Retinal pigment epithelial cell (primary cell): ENCODE measurements around the gene CORO7.
"Not testable (repeated sequence)": the region's sequence is repeated elsewhere in the genome, so short reads cannot be mapped to it uniquely, and the experiment has no call there.

Experiments used
- DNase-seq: peaks from one replicate; pipeline ENCODE4 v3.0.0-alpha.2; 2010; ENCODE audit warnings: low read depth
- H3K4me3 ChIP-seq: 2 replicates; pipeline ENCODE4 v1.5.1; 2011; ENCODE audit warnings: mild to moderate bottlenecking, low read length, control low read depth, moderate library complexity
- TF ChIP-seq, protein P1 (sequence below): conservative IDR thresholded peaks from 2 replicates; pipeline ENCODE4 v1.5.1; 2011; ENCODE audit warnings: low read depth, low read length, control low read depth, inconsistent platforms

Gene CORO7

DNA sequence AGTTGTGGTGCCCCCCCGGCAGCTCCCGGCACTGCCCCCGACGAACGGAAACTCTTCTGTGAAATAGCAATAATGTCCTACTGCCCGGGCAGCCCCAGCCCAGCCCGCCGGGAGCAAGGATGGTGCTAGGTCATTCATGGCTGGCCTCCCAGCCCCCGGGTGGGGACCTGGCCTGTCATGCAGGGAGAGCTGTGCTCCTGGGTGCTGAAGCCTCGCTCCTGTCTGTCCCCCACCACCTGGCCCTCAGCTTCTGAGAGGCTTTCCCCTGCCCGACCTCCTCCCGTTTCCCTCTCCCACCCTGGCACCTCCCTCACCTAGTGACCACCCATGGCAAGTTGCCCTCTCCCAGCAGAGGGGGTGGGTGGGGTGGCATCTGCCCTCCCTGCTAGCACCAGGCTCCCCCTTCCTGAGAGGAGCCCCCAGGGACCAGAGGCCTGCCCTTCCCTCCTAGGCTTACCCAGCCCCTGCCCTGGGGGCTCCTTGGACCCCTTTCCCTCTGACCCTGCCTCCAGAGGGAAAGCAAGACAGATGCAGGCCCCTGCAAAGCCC, 78.8 kb downstream of the CORO7 start:
- DNase-seq: no peak
- TF ChIP-seq, protein P1, sequence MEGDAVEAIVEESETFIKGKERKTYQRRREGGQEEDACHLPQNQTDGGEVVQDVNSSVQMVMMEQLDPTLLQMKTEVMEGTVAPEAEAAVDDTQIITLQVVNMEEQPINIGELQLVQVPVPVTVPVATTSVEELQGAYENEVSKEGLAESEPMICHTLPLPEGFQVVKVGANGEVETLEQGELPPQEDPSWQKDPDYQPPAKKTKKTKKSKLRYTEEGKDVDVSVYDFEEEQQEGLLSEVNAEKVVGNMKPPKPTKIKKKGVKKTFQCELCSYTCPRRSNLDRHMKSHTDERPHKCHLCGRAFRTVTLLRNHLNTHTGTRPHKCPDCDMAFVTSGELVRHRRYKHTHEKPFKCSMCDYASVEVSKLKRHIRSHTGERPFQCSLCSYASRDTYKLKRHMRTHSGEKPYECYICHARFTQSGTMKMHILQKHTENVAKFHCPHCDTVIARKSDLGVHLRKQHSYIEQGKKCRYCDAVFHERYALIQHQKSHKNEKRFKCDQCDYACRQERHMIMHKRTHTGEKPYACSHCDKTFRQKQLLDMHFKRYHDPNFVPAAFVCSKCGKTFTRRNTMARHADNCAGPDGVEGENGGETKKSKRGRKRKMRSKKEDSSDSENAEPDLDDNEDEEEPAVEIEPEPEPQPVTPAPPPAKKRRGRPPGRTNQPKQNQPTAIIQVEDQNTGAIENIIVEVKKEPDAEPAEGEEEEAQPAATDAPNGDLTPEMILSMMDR: no peak
- no peak overlapping the region for H3K4me3 ChIP-seq

DNA sequence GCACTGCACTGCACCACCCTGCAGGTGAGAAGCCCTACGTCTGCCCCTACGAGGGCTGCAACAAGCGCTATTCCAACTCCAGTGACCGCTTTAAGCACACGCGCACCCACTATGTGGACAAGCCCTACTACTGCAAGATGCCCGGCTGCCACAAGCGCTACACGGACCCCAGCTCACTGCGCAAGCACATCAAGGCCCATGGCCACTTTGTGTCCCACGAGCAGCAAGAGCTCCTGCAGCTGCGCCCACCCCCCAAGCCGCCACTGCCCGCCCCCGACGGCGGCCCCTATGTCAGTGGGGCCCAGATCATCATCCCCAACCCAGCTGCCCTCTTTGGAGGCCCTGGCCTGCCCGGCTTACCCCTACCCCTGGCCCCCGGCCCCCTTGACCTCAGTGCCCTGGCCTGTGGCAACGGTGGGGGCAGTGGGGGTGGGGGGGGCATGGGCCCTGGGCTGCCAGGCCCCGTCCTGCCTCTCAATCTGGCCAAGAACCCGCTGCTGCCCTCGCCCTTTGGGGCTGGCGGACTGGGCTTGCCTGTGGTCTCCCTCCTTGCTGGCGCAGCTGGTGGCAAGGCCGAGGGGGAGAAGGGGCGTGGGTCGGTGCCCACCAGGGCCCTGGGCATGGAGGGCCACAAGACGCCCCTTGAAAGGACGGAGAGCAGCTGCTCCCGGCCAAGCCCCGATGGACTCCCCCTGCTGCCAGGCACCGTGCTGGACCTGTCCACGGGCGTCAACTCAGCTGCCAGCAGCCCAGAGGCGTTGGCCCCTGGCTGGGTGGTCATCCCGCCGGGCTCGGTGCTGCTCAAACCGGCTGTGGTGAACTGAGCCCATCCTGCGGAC, 79.5 kb downstream of the CORO7 start:
- DNase-seq: no peak
- no peak overlapping the region for H3K4me3 ChIP-seq
- TF ChIP-seq, protein P1: no peak

DNA sequence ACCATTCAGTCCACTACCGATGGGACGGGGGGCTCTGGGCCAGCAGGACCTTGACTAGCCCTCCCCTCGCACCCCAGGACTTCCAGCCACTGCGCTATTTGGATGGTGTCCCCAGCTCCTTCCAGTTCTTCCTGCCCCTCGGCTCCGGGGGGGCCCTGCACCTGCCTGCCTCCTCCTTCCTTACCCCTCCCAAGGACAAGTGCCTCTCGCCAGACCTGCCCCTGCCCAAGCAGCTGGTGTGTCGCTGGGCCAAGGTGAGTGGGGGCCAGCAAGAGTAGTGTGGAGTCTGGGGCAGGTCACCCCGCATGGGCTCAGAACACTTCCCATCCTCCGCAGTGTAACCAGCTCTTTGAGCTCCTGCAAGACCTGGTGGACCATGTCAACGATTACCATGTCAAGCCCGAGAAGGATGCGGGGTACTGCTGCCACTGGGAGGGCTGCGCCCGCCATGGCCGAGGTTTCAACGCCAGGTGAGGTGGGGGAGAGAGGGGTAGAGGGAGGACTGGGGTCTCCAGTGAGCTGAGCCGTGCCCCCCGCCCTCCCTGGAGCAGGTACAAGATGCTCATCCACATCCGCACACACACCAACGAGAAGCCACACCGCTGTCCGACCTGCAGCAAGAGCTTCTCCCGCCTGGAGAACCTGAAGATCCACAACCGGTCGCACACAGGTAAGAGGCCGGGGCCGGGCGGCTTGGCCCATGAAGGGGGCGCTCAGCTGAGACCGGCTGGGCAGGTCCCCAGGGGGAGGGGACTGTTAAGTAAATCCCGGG, 81.5 kb downstream of the CORO7 start:
- TF ChIP-seq, protein P1: no peak
- no peak overlapping the region for H3K4me3 ChIP-seq
- no peak for DNase-seq

DNA sequence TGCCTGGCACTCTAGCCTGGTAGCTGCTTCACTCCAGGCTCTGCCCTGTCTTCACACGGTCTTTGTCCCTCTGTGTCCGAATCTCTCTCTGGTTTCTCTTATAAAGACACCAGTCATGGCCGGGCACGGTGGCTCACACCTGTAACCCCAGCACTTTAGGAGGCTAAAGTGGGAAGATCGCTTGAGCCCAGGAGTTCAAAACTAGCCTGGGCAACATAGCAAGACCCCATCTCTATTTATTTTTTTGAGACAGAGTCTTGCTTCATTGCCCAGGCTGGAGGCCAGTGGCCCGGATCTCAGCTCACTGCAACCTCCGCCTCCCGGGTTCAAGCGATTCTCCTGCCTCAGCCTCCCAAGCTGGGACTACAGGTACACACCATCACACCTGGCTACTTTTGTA, 82.7 kb downstream of the CORO7 start:
- H3K4me3 ChIP-seq, DNase-seq: not testable (repeated sequence)

DNA sequence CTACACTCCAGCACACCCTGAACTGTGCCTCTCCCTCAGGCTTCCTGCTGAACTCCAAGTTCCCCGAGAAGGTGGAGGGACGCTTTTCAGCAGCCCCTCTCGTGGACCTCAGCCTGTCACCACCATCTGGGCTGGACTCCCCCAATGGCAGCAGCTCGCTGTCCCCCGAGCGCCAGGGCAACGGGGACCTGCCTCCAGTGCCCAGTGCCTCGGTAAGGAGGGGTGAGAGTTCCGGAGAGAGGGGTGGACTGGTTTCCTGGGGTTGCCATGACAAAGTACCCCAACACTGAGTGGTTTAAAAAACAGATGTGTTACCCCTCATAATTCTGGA, 83.1 kb downstream of the CORO7 start:
- TF ChIP-seq, protein P1: no peak
- no peak for DNase-seq

DNA sequence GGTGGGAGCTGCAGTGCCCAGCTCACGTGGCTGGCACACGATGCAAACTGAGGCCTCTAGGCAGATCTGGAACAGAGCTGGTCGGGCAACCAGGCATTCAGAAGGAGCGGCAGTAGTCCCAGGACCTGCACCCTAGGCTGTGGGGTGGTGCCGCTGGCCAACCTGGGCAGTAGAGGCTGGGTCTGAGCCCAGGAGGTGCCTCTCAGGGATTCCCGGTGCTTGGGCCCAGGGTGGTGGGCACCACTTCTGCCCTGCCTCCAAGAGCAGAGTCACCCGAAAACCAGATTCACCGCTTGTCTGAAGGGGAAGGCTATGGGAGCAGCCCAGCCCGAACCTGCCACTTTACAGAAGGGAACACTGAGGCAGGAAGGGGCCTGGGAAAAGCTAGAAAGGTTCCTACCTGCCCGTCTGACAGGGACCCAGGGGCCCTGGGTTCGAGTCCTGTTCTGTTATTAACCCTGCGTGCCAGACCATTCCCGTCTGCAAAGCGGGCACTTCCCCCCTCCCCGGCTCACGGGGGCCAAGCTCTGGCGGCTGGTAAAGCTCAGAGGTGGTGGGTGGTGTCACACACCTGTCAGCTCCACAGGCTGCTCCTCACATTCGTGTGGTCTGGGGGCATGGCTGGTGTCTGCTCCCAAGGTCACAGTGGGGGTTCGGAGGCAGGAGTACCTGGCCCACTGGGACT, 83.6 kb downstream of the CORO7 start:
- TF ChIP-seq, protein P1: no peak
- no peak for DNase-seq
- H3K4me3 ChIP-seq: no peak overlapping the region

More for the DNA sequence above, 83.1 kb downstream of the CORO7 start:
- no peak overlapping the region for H3K4me3 ChIP-seq

DNA sequence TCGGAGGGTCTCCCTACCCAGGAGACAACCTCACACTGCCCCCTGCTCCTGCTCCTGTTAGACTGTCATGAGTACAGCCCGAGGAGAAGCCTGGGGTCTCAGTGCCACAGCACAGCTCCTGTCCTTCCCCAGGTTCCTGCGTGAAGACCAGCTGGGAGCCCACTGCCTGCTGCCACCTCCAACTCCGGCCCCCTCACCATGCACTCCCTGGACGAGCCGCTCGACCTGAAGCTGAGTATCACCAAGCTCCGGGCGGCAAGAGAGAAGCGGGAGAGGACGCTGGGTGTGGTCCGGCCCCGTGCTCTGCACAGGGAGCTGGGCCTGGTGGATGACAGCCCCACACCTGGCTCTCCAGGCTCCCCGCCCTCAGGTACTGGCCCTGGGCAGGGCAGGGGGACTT, 84.3 kb downstream of the CORO7 start:
- no peak for DNase-seq
- TF ChIP-seq, protein P1: no peak
- no peak overlapping the region for H3K4me3 ChIP-seq
